Ovary (tissue), 3 donors: ENCODE results near the gene FYN.

Experiments used
- POLR2A ChIP-seq: fragments of 450-650 bp; IDR thresholded peaks from one replicate; pipeline ENCODE4 v1.6.1; 2017; ENCODE audit warnings: antibody characterized with exemption, mild to moderate bottlenecking, moderate library complexity
- TF ChIP-seq, protein P1 (sequence below), 3 donors: fragments of 450-650 bp in 2 of 3; fragments of 200-600 bp in 1 of 3; IDR thresholded peaks; one replicate each; pipeline versions ENCODE4 v1.5.1 to v1.8.0; 2016 to 2022; ENCODE audit warnings: antibody characterized with exemption in 3 of 3, mild to moderate bottlenecking in 1 of 3
- donor health status: DM: no; HTN: no; CAD: no.

DNA sequence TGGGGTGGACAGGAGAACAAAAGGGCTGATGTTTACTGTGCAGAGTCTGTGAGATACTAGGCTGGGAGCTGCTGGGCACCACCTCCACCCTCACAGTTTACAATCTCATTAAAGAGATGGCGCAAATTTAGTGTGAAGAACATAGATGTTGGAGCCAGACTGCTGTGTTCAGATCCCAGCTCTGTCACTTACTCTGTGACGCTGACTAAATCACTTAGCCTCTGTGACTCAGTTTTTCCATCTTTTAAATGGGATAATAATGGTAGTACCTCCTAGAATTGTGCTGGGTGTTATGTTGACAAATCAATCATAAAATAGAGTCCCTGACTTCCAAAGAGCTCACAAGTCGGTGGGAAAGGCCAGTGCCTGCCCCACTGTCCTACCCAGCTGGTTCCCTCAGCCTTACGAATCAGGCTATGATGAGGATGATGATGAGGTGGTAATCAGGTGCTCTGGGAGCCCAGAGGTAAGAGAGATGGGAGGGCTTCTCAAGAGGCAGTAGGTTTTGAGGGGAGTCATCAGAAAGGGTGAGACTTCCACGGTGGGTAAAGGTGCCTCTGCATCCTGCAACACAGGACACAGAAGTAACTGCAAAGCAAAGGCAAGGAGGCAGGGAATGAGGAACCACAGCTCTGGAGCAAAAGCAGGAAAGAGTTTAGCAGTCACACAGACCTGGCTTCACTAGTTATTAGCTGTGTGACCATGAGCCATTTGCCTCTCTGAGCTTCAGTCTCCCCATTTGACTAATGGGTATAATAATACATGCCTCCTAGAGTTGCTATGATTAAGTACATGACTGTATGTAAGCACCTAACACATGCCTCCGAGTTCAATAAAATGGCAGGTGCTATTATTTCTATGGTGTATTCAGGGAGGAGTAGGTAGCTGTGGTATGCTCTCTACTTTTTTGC lies 8.9 kb downstream of the FYN start:
- TF ChIP-seq, protein P1, sequence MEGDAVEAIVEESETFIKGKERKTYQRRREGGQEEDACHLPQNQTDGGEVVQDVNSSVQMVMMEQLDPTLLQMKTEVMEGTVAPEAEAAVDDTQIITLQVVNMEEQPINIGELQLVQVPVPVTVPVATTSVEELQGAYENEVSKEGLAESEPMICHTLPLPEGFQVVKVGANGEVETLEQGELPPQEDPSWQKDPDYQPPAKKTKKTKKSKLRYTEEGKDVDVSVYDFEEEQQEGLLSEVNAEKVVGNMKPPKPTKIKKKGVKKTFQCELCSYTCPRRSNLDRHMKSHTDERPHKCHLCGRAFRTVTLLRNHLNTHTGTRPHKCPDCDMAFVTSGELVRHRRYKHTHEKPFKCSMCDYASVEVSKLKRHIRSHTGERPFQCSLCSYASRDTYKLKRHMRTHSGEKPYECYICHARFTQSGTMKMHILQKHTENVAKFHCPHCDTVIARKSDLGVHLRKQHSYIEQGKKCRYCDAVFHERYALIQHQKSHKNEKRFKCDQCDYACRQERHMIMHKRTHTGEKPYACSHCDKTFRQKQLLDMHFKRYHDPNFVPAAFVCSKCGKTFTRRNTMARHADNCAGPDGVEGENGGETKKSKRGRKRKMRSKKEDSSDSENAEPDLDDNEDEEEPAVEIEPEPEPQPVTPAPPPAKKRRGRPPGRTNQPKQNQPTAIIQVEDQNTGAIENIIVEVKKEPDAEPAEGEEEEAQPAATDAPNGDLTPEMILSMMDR (IDR thresholded peaks at IDR 0.05) = no peak
- no peak for TF ChIP-seq POLR2A
